Thyroid gland (tissue), 4 donors: Measurements from ENCODE around the gene CSPG4.

Experiments
- POLR2A ChIP-seq, 2 donors: fragments of 450-650 bp; IDR thresholded peaks; one replicate each; pipeline ENCODE4 v1.6.1; 2017; ENCODE audit warnings: antibody characterized with exemption in 2 of 2, mild to moderate bottlenecking in 2 of 2, moderate library complexity in 1 of 2
- TF ChIP-seq, protein P1 (sequence below), 6 experiments: fragments of 200-600 bp in 3 of 6; fragments of 450-650 bp in 3 of 6; sonication (generic) in 3 of 6; IDR thresholded peaks; one replicate each; pipeline ENCODE4 v1.5.1; 2016 to 2019; ENCODE audit warnings: antibody characterized with exemption in 6 of 6, mild to moderate bottlenecking in 2 of 6, inconsistent platforms in 1 of 6, moderate library complexity in 1 of 6

DNA sequence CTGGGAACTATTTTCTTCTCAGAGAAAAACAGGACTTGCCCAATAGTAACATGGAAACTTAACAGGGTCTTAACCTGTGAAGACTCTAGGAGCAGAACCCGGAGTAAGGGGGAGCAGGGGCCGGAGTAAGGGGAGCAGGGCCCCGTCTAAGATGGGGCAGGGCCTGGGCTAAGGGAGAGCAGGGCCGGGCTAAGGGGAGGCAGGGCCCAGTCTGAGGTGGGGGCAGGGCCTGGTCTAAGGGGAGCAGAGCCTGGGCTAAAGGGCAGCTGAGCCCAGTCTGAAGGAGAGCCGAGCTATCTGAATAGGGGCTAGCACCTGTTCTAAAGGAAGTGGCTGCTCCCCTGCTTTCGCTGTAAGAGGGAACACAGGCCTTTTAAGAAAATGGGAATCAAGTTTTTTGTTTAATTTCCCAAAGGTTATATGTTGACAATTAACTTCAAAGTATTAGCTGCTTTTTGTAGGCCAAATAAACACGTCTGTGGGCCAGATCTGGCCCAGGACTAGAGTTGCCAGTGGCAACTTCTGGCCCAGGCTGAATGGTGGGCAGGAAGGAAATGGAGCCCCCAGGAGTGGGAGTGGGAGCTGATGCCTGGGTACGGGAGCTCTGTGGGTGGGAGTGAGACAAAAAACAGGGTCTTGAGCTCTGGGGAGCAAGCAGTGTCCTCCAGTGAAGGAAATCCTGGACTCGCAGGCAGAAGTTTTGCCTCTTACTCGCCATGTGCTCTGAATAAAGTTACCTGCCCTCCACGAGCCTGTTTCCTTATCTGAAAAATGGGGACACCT is 32.5 kb downstream of the CSPG4 start:
- TF ChIP-seq, protein P1, sequence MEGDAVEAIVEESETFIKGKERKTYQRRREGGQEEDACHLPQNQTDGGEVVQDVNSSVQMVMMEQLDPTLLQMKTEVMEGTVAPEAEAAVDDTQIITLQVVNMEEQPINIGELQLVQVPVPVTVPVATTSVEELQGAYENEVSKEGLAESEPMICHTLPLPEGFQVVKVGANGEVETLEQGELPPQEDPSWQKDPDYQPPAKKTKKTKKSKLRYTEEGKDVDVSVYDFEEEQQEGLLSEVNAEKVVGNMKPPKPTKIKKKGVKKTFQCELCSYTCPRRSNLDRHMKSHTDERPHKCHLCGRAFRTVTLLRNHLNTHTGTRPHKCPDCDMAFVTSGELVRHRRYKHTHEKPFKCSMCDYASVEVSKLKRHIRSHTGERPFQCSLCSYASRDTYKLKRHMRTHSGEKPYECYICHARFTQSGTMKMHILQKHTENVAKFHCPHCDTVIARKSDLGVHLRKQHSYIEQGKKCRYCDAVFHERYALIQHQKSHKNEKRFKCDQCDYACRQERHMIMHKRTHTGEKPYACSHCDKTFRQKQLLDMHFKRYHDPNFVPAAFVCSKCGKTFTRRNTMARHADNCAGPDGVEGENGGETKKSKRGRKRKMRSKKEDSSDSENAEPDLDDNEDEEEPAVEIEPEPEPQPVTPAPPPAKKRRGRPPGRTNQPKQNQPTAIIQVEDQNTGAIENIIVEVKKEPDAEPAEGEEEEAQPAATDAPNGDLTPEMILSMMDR (IDR thresholded peaks at IDR 0.05), result no peak
- TF ChIP-seq POLR2A (IDR thresholded peaks at IDR 0.05), result no peak
